Esophagus squamous epithelium (tissue), 5 donors: ENCODE results near the gene NLE1. TPM values are rescaled to one million over a fixed set of nuclear protein-coding genes. Genes with fewer than 3 reads are reported as not detected.
"Not testable (repeated sequence)": the region's sequence is repeated elsewhere in the genome, so short reads cannot be mapped to it uniquely, and the experiment has no call there.

ENCODE experiments used
- DNase-seq: peaks from one replicate; lab custom pipeline; 2025; lab: John Stamatoyannopoulos, UW
- H3K27ac ChIP-seq, 4 donors: fragments of 200-600 bp; sonication (generic); one replicate each; pipeline ENCODE4 v1.5.1; 2016 to 2019; ENCODE audit warnings: mild to moderate bottlenecking in 1 of 4
- H3K27me3 ChIP-seq, 4 donors: fragments of 200-600 bp; sonication (generic); 1 replicate in 3 of 4; 2 replicates in 1 of 4; pipeline versions ENCODE4 v1.5.1 to v1.6.0; 2017 to 2021; ENCODE audit warnings: antibody characterized with exemption in 1 of 4
- H3K36me3 ChIP-seq, 3 donors: fragments of 200-600 bp; sonication (generic); one replicate each; pipeline ENCODE4 v1.5.1; 2016 to 2019
- H3K4me1 ChIP-seq, 3 donors: fragments of 200-600 bp; sonication (generic); one replicate each; pipeline ENCODE4 v1.5.1; 2017 to 2019
- H3K4me3 ChIP-seq, 4 donors: fragments of 200-600 bp; sonication (generic); 1 replicate in 3 of 4; 2 replicates in 1 of 4; pipeline ENCODE4 v1.5.1; 2016 to 2019; ENCODE audit warnings: mild to moderate bottlenecking in 2 of 4, moderate library complexity in 1 of 4
- H3K9me3 ChIP-seq, 3 donors: fragments of 200-600 bp; sonication (generic); one replicate each; pipeline ENCODE4 v1.5.1; 2016 to 2019
- POLR2A ChIP-seq, 4 donors: fragments of 450-650 bp; IDR thresholded peaks; one replicate each; pipeline ENCODE4 v1.6.1; 2017; ENCODE audit warnings: antibody characterized with exemption in 4 of 4, mild to moderate bottlenecking in 4 of 4, moderate library complexity in 3 of 4
- WGBS, 2 donors: methylation state at CpG; one replicate each; pipeline ENCODE4 v1.1.5; 2018; 5-methylcytosine and 5-hydroxymethylcytosine counted together
- intact Hi-C: fragments of 100-400 bp; cut with DNase I; formaldehyde crosslinking; loops from one replicate; pipeline ENCODE4 v1.15.0; 2022
- total RNA-seq, 4 donors: library from RNA; depleted of rRNA; stranded (reverse); fragments of >200 nt; gene quantifications; one replicate each; pipeline ENCODE4 v1.1.0, GENCODE V29; 2016
- TF ChIP-seq, protein P1 (sequence below), 6 experiments: fragments of 450-650 bp in 4 of 6; fragments of 200-600 bp in 2 of 6; sonication (generic) in 2 of 6; IDR thresholded peaks; one replicate each; pipeline ENCODE4 v1.5.1; 2016 to 2019; ENCODE audit warnings: antibody characterized with exemption in 6 of 6, mild to moderate bottlenecking in 4 of 6, moderate library complexity in 4 of 6
- donor health status: DM: yes; HTN: yes; CAD: no.

Gene NLE1
- total RNA-seq, 4 donors from 2014 or later: 8.2 to 19.6 (median 17.8) TPM

DNA sequence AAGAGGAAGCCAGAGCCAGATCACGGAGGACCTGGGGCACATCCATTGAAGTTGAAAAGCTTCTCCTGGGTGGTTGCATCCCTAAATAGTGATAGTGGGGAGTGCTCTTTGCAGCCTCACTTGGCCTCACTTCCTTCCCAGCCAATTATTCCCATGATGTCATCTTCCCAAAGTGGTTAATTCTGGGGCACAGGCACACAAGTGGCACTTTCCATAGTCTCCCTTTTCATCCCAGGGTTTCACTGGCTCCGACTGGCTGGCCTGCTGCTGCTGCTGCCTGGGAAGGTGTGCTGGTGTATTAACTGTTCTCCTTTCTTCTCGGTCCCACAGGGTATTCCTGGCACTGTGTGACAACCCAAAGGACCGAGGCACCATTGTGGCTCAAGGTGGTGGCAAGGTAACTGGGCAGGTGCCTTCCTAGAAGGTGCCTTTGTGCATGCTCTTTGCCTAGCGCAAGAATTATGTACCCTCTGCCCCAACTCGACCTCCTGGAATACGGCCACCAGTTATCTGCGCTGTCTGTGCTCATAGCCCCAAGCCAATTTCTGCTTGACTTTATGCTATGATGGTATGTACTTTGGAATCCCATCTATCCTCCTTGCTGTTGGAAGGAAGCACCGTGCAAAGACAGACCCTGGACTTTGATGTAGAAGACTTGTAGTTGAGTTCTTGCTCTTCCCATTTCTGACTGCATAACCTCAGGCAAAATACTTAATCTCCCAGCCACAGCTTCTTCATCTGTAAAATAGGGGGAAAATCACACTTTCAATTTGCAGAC lies 33.7 kb upstream of the NLE1 start:
- H3K4me3 ChIP-seq: no peak overlapping the region
- no peak overlapping the region for H3K27ac ChIP-seq
- H3K9me3 ChIP-seq: no peaks in the 10 kb centered on the region
- no peaks in the 10 kb centered on the region for H3K36me3 ChIP-seq
- H3K27me3 ChIP-seq: peaks cover 0 to 1% (median 0%) of the 10 kb centered on the region in 4 donors
- intact Hi-C loops: loop anchor here (10.0 kb wide), 1 partner anchor 359 kb away; the partner anchor contains the start of gene SLFN12L
- 70 to 75% methylated on average over 8 to 9 of the region's 9 CpGs for WGBS, 2 donors
- DNase-seq: no peak
- peaks cover 0 to 7% (median 0%) of the 10 kb centered on the region in 3 donors for H3K4me1 ChIP-seq
- TF ChIP-seq POLR2A (IDR thresholded peaks at IDR 0.05): no peak
- TF ChIP-seq, protein P1, sequence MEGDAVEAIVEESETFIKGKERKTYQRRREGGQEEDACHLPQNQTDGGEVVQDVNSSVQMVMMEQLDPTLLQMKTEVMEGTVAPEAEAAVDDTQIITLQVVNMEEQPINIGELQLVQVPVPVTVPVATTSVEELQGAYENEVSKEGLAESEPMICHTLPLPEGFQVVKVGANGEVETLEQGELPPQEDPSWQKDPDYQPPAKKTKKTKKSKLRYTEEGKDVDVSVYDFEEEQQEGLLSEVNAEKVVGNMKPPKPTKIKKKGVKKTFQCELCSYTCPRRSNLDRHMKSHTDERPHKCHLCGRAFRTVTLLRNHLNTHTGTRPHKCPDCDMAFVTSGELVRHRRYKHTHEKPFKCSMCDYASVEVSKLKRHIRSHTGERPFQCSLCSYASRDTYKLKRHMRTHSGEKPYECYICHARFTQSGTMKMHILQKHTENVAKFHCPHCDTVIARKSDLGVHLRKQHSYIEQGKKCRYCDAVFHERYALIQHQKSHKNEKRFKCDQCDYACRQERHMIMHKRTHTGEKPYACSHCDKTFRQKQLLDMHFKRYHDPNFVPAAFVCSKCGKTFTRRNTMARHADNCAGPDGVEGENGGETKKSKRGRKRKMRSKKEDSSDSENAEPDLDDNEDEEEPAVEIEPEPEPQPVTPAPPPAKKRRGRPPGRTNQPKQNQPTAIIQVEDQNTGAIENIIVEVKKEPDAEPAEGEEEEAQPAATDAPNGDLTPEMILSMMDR (IDR thresholded peaks at IDR 0.05): no peak

DNA sequence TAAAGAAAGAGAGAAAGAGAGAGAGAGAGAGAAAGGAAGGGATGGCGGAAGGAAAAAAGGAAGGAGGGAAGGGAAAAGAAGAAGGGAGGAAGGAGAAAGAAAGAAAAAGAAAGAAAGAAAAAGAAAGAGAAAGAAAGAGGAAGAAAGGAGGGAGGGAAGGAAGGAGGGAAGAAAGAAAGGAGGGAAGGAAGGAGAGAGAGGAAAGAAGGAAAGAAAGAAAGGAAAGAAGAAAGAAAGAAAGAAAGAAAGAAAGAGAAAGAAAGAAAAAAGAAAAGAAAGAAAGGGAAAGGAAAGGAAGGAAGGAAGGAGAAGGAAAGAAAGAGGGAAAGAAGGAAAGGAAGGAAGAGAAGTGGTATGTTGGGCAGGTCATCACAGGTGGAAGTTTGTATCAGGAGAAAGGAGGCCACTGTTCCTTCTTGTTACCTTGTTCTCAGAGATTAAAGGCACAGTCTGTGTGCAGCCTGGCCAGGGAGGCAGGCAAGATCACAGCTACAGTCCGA lies 32.8 kb upstream of the NLE1 start:
- WGBS, 2 donors: 83% methylated on average over 2 of the region's 2 CpGs; no CpG with 5 or more reads in 1 of the 2 donors
- TF ChIP-seq, protein P1 (IDR thresholded peaks at IDR 0.05): no peak
- no peak for TF ChIP-seq POLR2A (IDR thresholded peaks at IDR 0.05)
- Histone ChIP-seq H3K9me3 (no peaks in the 10 kb centered on the region), H3K4me1 (peaks cover 0 to 7% (median 0%) of the 10 kb centered on the region in 3 donors), H3K36me3 (no peaks in the 10 kb centered on the region), H3K4me3 (no peak overlapping the region), H3K27me3 (peaks cover 0 to 4% (median 0%) of the 10 kb centered on the region in 4 donors), H3K27ac (no peak overlapping the region)
- intact Hi-C loops: loop anchor here (10.0 kb wide), 1 partner anchor 360 kb away; the partner anchor contains the start of gene SLFN12L
- DNase-seq: no peak

DNA sequence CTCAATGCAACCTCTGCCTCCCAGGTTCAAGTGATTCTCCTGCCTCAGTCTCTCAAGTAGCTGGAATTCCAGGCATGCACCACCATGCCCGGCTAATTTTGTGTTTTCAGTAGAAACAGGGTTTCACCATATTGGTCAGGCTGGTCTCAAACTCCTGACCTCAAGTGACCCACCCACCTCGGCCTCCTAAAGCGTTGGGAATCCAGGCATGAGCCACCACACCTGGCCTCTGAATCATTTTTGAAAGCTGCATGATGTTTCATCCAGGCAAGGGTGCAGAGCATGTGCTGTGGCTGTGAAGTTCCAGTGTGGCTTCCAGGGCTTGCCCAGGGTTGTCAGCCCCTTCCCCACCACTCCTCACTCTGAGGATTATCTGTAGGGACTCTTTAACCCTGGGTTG lies 30.2 kb upstream of the NLE1 start:
- not testable (repeated sequence) for H3K9me3 ChIP-seq, H3K4me1 ChIP-seq, DNase-seq, H3K36me3 ChIP-seq, H3K27ac ChIP-seq, H3K4me3 ChIP-seq, H3K27me3 ChIP-seq
- intact Hi-C loops: loop anchor here (10.0 kb wide), 1 partner anchor 362 kb away; the partner anchor contains the start of gene SLFN12L
- 66 to 73% methylated on average over 2 to 3 of the region's 3 CpGs for WGBS, 2 donors

DNA sequence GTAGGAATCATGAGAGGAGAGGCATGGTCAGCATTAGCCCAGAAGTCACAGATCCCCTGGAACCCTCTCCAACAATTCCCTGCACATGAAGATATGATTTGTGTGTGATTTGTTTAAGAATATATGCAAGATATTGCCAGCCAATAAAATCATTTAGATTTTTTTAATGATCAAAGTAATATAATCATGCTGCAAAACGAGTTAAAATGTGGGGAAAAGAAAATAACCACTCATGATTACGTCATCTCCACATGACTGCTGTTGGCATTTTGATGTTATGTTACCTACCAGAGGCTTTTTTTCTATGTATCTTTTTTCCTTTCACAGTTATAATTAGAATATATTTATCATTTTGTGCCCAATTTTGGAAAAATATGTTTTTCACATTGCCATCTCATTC lies 29.7 kb upstream of the NLE1 start:
- no peak for DNase-seq
- Histone ChIP-seq H3K27ac (no peak overlapping the region), H3K27me3 (peaks cover 0 to 5% (median 0%) of the 10 kb centered on the region in 4 donors), H3K9me3 (no peaks in the 10 kb centered on the region), H3K36me3 (no peaks in the 10 kb centered on the region), H3K4me1 (peaks cover 0 to 7% (median 0%) of the 10 kb centered on the region in 3 donors), H3K4me3 (no peak overlapping the region)
- TF ChIP-seq POLR2A (IDR thresholded peaks at IDR 0.05): no peak
- TF ChIP-seq, protein P1 (IDR thresholded peaks at IDR 0.05): no peak
- 27 to 34% methylated on average over 2 of the region's 2 CpGs for WGBS, 2 donors
- intact Hi-C loops: loop anchor here (10.0 kb wide), 1 partner anchor 363 kb away; the partner anchor contains the start of gene SLFN12L

DNA sequence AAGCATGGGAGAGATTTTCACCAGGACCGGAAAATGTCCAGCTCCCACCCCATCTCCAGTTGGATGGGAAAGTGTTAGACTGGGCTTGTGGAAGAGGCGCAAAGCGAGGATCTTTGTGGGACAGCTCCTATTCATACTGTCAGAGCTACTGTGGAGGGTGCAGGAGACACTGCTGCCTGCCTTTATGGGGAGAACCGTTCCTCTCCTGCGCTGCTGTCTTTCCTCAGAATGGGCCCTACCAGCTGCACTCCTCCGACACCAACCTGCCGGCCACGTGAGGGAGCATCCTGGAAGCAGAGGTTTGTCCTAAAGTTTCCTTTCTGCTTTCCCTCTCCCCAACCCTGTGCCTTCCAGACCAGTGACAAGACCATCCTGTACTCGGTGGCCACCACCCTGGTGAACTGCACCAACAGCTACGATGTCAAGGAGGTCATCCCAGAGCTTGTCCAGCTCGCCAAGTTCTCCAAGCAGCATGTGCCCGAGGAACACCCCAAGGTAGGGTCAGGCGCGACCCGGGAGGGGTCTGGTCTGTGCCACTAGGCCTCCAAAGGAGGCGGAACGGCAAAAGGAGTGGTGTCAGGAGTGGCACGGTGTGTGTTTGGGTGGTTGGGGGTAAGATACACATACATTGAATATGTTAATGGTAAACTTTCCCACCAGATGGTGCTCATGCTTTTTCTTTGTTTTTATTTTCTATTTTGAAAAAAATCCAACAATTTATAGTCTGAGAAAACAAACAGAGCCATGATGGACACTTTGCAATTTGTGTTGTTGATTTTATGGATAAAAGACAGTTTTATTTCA lies 29.1 kb upstream of the NLE1 start:
- intact Hi-C loops: loop anchor here (10.0 kb wide), 1 partner anchor 364 kb away; the partner anchor contains the start of gene SLFN12L
- Histone ChIP-seq H3K27ac (no peak overlapping the region), H3K27me3 (peaks cover 0 to 8% (median 0%) of the 10 kb centered on the region in 4 donors), H3K4me1 (peaks cover 0 to 7% (median 0%) of the 10 kb centered on the region in 3 donors), H3K4me3 (no peak overlapping the region), H3K9me3 (no peaks in the 10 kb centered on the region), H3K36me3 (no peaks in the 10 kb centered on the region)
- TF ChIP-seq POLR2A (IDR thresholded peaks at IDR 0.05): no peak
- TF ChIP-seq, protein P1 (IDR thresholded peaks at IDR 0.05): peak in 5 of 6 experiments; percentile 16 to 51 (median 42)
- whole genome bisulfite sequencing, 2 donors: 67 to 68% methylated on average over 9 to 12 of the region's 18 CpGs
- no peak for DNase-seq
